Measurements from ENCODE around the gene NKX6-2.
"Not testable (repeated sequence)": the region's sequence is repeated elsewhere in the genome, so short reads cannot be mapped to it uniquely, and the experiment has no call there.

NKX6-2 gene

DNA sequence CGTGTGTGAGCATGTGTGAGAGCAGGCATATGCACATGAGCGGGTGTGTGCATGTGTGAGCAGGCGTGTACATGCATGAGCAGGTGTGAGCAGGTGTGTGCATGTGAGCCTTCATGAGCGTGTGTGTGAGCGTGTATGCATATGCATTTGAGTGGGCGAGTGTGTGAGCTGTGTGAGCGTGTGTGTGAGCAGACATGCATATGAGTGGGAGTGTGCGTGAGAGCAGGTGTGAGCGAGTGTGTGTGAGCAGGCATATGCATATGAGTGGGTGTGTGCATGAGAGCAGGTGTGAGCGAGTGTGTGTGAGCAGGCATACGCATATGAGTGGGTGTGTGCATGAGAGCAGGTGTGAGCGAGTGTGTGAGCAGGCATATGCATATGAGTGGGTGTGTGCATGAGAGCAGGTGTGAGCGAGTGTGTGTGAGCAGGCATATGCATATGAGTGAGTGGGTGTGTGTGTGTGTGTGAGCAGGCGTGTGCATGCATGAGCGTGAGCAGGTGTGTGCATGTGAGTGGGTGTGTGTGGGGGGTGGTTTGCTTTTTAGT lies 30.7 kb downstream of the NKX6-2 start:
- DNase-seq (ENCODE audit: low read depth in 2 of 2) = no peak

DNA sequence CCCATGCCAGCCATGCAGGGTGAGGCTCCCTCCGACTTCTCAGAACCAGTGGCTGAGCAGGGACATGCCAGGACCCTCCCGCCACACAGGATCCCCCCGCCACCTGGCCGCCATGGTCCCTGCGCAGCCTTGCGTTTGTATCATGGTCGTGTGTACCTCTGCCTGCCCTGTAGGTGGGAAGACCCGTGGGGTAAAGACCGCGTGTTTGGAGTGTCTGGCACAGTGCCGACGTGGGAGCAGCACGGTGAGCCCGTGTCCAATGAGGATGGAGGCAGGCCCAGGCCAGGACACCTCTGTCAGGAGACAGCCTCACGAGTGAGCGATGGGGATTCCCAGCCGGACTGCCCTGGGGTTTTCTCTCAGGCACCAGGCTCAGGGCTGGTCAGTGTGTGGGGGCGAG lies 31.9 kb downstream of the NKX6-2 start:
- DNase-seq (ENCODE audit: low read depth in 2 of 2) = no peak

- no peak for DNase-seq (ENCODE audit: low read depth in 2 of 2)
These were observed 32.4 kb downstream of the NKX6-2 start for GRCh38 chr10:132753596-132753995.

GRCh38 chr10:132752961-132753360 lies 33.0 kb downstream of the NKX6-2 start:
- DNase-seq (ENCODE audit: low read depth in 2 of 2) = no peak

GRCh38 chr10:132752378-132752777 lies 33.6 kb downstream of the NKX6-2 start:
- DNase-seq (ENCODE audit: low read depth in 2 of 2) = no peak

GRCh38 chr10:132750936-132751335 lies 35.0 kb downstream of the NKX6-2 start:
- DNase-seq (ENCODE audit: low read depth in 2 of 2) = no peak

GRCh38 chr10:132749371-132749795 lies 36.6 kb downstream of the NKX6-2 start:
- DNase-seq (ENCODE audit: low read depth in 2 of 2) = no peak

DNA sequence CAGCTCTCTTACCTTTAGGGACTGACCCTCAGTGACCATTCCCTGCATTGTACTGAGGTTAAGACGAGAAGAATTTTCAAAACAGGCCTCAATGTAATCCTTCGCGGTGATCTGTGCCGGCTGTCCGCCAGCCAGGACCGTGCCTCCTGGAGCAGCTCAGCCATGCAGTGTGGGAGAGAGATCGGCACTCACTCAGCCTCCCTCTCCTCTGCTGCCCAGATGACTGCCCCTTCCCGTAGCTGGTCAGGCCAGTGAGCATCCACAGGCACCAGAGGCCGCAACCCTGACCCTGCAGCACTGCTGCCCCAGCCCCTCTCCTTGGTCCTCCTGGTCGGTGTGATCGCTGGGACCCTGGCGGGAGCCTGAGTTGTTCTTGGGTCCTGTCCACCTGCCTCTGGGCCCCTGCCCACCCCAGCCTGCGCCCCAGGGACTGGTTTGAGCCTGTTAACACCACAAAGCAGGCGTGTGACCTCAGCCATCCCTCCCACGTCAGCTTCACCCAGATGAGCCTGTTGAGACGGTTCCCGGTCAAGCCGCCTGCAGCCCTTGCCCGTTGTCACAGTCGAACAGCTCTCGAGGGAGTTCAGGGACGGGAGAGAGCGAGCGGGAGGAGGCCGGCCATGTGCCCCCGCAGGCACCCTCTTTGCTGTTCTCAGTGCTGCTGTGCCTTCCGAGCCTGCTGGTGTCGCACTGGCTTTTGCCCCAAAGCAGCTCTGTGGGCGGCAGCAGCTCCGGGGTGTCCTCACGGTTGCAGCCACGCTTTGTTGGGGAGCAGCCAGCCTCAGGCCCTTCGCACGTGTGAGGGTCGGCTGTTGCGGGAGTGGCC lies 37.2 kb downstream of the NKX6-2 start:
- no peak for DNase-seq (ENCODE audit: low read depth in 2 of 2)

DNA sequence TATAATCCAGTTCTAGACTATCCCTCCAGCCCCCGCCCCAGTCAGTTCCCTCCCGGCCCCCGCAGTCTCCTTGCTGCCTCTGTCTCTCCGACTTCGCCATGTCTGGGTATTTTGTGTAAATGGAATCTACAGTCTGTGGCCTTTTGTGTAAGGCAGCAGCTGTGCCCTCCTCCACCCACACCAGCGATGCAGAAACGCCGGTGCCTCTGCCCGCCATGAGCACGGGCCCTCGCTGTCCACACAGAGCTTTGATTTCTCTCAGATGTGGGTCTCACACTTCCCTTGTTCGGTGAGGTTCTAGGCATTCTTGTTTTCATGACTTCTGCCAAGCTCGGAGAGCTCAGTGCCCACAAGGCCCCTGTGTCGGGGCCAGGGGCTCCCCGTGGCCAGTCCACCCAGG lies 37.8 kb downstream of the NKX6-2 start:
- DNase-seq (ENCODE audit: low read depth in 2 of 2) = no peak

DNA sequence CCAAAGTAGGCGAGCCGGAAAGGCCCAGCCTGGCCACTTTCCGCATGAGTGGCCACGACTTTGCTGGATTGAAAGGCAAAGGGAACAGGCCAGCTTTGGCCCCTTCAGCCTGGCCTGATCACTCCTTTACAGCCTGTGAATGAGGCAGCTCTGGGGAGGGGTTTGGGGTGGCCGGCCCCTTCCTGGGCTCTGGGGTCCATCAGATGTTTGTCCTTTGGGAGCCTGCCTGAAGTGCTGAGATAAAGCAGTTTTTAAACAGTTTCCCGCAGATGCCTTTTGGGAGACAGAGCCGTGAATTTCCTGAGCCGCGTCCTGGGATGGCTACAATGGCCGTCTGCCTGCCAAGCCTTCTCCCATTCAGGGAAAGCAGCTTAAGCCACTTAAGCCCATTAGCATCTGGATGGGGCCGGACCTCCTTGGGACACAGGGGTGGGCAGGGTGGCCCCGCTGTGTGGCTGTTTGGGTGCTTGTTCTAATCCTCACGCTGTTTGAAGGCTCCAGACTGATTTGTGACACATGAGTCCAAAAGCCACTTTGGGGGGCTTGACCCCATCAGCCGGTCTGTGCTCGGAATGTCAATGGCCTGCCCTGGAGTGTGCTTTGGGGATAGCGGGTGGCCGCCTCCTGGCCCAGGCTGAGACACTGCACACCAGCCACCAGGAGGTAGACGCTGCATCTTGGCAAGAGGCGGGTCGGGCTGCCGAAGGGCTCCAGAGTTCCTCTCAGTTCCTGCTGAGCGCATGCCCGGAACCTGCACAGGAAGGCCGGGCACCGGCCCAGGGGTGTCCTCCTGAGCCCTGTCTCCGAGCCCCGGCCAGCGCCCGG lies 38.9 kb downstream of the NKX6-2 start:
- no peak for DNase-seq (ENCODE audit: low read depth in 2 of 2)

- no peak for DNase-seq (ENCODE audit: low read depth in 2 of 2)
These were observed 39.6 kb downstream of the NKX6-2 start for GRCh38 chr10:132746386-132746785.

DNA sequence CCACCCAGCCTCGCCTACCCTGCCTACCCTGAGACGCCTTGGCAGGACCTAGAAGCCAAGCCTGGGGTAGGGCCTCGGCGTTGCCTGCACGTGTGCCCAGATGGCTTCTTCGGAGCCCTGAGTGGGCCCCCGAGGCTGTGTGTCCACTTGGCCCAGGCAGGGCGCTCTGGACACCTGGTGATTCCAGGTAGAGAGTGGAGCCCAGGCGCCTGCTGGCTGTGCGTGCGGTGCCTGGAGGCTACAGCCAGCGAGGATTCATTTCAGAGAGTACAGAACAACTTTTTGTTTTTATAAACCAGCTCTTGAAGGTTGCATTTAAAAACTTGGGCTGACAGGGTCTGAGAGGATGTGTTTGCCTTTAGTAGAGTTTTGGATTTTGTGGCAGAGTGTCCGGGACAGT lies 40.0 kb downstream of the NKX6-2 start:
- DNase-seq (ENCODE audit: low read depth in 2 of 2) = no peak

DNA sequence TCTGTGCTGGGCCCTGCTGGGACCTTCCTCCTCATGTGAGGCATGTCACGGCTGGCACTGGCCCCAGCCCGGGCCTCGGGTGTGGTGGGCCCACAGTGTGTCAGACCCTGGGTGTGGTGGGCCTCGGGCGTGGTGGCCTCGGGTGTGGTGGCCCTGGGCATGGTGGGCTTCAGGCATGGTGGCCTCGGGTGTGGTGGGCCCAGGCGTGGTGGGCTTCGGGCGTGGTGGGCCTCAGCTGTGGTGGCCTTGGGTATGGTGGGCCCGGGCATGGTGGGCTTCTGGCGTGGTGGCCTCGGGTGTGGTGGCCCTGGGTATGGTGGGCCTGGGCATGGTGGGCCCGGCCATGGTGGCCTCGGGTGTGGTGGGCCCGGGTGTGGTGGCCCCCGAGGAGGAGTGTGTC lies 40.4 kb downstream of the NKX6-2 start:
- no peak for DNase-seq (ENCODE audit: low read depth in 2 of 2)

GRCh38 chr10:132744839-132745238 lies 41.1 kb downstream of the NKX6-2 start:
- no peak for DNase-seq (ENCODE audit: low read depth in 2 of 2)

DNA sequence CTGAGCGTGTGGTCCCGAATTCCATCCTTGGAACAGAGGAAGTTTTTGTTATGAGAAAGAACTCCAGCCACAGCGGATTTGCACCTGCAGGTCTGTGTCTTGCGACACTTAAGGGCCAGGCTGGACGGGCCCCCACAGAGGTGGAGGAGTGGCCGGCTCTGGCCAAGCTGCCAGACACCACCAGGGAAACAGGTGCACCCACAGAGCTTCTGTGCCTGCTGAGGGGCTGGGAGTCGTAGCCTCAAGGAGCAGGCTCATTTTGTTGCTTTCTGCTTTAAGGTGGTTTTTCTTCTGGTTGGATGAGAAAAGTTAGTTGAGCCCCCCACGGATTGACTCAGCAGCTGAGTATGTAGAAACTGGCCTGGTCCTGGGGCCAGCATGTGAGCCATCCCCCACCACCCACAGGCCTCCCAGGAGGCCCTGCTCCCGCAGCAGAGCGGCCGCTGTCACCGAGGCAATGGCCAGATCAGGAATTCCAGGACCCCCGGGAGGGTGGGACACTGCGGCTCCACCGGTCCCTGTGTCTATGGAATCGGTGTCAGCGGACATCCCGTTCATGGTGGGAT lies 41.9 kb downstream of the NKX6-2 start:
- DNase-seq (ENCODE audit: low read depth in 2 of 2) = no peak

GRCh38 chr10:132743196-132743924 lies 42.6 kb downstream of the NKX6-2 start:
- not testable (repeated sequence) for DNase-seq (ENCODE audit: low read depth in 2 of 2)

GRCh38 chr10:132742837-132743194 lies 43.1 kb downstream of the NKX6-2 start:
- DNase-seq (ENCODE audit: low read depth in 2 of 2) = no peak

DNA sequence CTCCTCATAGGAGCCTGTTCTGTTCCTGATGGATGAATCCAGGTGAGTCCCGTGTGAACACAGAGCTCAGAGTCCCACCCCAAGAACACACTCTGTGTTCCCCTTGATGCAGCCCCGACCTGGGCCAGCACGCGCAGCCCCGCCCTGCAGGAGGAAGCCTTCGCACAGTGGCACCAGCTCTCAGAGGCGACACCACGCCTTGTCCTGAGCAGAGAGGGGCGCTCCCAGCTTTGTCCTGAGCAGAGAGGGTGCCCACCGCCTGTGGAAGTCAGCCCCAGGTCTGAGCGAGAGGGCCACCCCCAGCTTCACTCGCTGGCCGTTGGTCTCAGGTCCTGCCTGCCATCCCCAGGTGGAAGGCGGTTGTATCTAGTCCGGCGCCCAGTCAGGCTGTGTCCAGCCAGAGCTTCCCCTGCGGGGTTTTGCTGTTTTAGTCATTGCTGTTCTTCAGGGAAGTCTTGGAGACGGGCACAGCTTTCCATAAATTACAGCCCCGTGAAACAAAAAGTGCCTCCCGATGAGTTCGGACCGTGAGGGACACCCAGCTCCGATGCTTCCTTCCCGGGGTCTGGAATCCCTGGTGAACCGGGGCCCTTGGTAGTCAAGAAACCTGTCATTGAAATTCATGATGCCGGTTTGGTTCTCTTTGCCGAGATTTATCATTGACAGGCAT lies 43.6 kb downstream of the NKX6-2 start:
- no peak for DNase-seq (ENCODE audit: low read depth in 2 of 2)

DNA sequence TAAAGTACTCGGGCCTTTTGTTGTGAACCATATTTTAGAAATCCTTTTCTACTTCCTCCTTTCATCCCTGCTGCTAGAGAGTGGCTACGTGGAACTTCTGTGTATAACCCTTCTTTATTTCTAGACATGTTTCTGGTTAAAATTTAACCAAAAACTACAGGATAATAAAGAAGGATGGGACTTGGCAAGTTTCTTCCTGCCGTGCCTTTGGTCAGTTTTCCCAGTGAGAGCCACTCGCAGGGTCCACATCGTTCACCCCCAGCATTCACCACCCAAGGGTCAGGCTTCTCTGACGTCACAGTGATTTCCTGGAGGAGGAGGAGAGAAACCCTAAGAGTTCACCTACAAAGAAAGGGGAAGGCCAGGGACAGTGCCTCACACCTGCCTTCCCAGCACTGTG lies 45.4 kb downstream of the NKX6-2 start:
- DNase-seq (ENCODE audit: low read depth in 2 of 2) = no peak

DNA sequence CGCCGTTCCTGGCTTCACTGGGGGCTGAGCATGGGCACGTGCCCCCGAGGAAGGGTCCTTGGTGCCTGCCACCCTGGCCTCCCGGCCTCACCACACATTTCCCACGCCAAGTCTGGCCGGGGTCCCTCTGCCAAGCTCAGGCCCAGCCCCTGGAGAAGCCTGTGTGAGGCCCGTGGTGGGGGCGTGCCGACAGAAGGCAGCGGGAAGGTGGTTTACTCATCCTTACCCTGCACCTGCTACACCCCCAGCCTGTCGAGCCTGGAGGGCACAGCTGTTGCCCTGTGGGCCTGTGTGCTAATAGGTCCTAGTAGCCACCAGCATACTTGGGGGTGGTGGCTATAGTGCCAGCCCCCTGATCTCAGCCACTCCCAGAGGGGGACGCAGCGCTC lies 46.7 kb downstream of the NKX6-2 start:
- DNase-seq (ENCODE audit: low read depth in 2 of 2) = no peak
